GM21529 (cell line): Measurements from ENCODE around the gene ANKRD6.

Experiments used
- ATAC-seq: cut with Tn5 transposase; IDR thresholded peaks from one replicate; pipeline ENCODE4 v1.9.1; 2021; ENCODE audit not compliant: unreplicated experiment

Gene ANKRD6

DNA sequence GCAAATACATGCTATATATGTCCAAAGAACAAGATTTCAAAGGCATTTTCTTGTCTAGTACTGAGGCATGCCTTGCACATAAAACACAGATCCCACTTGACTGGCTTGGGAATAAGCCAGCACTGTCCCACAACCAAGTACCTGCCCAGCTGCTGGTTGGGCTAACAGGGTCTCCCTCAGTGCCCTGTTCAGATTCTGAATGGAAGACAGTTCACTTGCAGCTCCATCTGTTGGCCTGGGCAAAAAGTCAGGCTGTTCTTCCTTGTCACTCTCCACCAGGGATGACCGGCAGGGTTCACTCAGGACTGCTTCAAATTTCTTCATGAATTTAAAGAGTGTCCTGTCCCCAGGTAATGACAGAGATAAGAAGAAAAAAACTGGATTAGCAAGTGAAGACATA is 250.0 kb downstream of the ANKRD6 start:
- no peak for ATAC-seq
